Caco-2 (cell line): ENCODE measurements around the gene RALGAPA2. TPM values are rescaled to one million over a fixed set of nuclear protein-coding genes. Genes with fewer than 3 reads are reported as not detected.

Experiments
- BruUV-seq: library from RNA; stranded (reverse); fragments of 400-500 nt; replicated peaks from 2 replicates; lab custom pipeline; 2021; lab: Mats Ljungman, UMichigan
- CTCF ChIA-PET: fragments of 300-600 bp; sonication (Branson Sonifier 250); formaldehyde crosslinking; loops from one replicate; lab custom pipeline; 2022; ENCODE audit warnings: antibody characterized with exemption; lab: Charles Lee
- POLR2A ChIA-PET: fragments of 300-600 bp; sonication (Branson Sonifier 250); formaldehyde crosslinking; loops from one replicate; lab custom pipeline; 2022; ENCODE audit warnings: antibody characterized with exemption; lab: Charles Lee
- DNase-seq, 2 experiments: peaks; one replicate each; pipeline versions ENCODE4 v3.0.0 to v3.0.0-alpha.2; 2020 to 2022
- H3K27me3 ChIP-seq: replicated peaks from 2 replicates; pipeline ENCODE4 v1.6.0; 2011; ENCODE audit warnings: low read length; ENCODE audit not compliant: control insufficient read depth, insufficient read depth
- H3K36me3 ChIP-seq: 2 replicates; pipeline ENCODE4 v1.5.1; 2011; ENCODE audit warnings: low read length; ENCODE audit not compliant: control insufficient read depth, insufficient read depth
- H3K4me1 ChIP-seq: fragments of 250-450 bp; sonication (Bioruptor Pico); 2 replicates; pipeline ENCODE4 v1.5.1; 2020; ENCODE audit warnings: mild to moderate bottlenecking
- H3K4me3 ChIP-seq: 2 replicates; pipeline ENCODE4 v1.5.1; 2011; ENCODE audit warnings: low read depth, mild to moderate bottlenecking, control low read depth, low read length
- H3K9me3 ChIP-seq: fragments of 250-450 bp; sonication (Bioruptor Pico); 2 replicates; pipeline ENCODE4 v1.5.1; 2020; ENCODE audit warnings: mild to moderate bottlenecking, moderate library complexity
- H3K27ac Mint-ChIP-seq: one replicate; pipeline ENCODE4 v1.8.0; 2022; ENCODE audit warnings: mixed read lengths; ENCODE audit not compliant: unreplicated experiment
- H3K27me3 Mint-ChIP-seq: one replicate; pipeline ENCODE4 v1.8.0; 2022; ENCODE audit warnings: mixed read lengths; ENCODE audit not compliant: insufficient read depth, unreplicated experiment
- H3K36me3 Mint-ChIP-seq: one replicate; pipeline ENCODE4 v1.8.0; 2022; ENCODE audit warnings: mild to moderate bottlenecking, mixed read lengths; ENCODE audit not compliant: insufficient read depth, unreplicated experiment
- H3K4me1 Mint-ChIP-seq: one replicate; pipeline ENCODE4 v1.8.0; 2022; ENCODE audit warnings: low read depth, mixed read lengths; ENCODE audit not compliant: unreplicated experiment
- H3K4me3 Mint-ChIP-seq: one replicate; pipeline ENCODE4 v1.8.0; 2022; ENCODE audit warnings: mild to moderate bottlenecking, moderate library complexity, mixed read lengths; ENCODE audit not compliant: unreplicated experiment
- H3K9me3 Mint-ChIP-seq: one replicate; pipeline ENCODE4 v1.8.0; 2022; ENCODE audit warnings: mixed read lengths; ENCODE audit not compliant: unreplicated experiment
- intact Hi-C: fragments of 100-400 bp; cut with micrococcal nuclease; formaldehyde crosslinking; loops from one replicate; pipeline ENCODE4 v1.10.0; 2022; ENCODE audit not compliant: unreplicated experiment
- total RNA-seq: library from RNA; stranded (reverse); gene quantifications from 2 replicates; pipeline ENCODE4 v1.2.3, GENCODE V29; 2022
- TF ChIP-seq, protein P1 (sequence below), 2 experiments: fragments of 200-600 bp in 1 of 2; IDR thresholded peaks; 1 replicate in 1 of 2; 2 replicates in 1 of 2; pipeline versions ENCODE4 v1.5.1 to v1.8.0; 2011 to 2022; ENCODE audit warnings: antibody characterized with exemption in 1 of 2, control low read depth in 1 of 2, inconsistent platforms in 1 of 2, low read depth in 1 of 2, low read length in 1 of 2, mild to moderate bottlenecking in 1 of 2, moderate library complexity in 1 of 2; ENCODE audit not compliant: insufficient read depth in 1 of 2, severe bottlenecking in 1 of 2, unreplicated experiment in 1 of 2

RALGAPA2 gene
- total RNA-seq, 1 experiment from 2014 or later: 17.3 TPM

DNA sequence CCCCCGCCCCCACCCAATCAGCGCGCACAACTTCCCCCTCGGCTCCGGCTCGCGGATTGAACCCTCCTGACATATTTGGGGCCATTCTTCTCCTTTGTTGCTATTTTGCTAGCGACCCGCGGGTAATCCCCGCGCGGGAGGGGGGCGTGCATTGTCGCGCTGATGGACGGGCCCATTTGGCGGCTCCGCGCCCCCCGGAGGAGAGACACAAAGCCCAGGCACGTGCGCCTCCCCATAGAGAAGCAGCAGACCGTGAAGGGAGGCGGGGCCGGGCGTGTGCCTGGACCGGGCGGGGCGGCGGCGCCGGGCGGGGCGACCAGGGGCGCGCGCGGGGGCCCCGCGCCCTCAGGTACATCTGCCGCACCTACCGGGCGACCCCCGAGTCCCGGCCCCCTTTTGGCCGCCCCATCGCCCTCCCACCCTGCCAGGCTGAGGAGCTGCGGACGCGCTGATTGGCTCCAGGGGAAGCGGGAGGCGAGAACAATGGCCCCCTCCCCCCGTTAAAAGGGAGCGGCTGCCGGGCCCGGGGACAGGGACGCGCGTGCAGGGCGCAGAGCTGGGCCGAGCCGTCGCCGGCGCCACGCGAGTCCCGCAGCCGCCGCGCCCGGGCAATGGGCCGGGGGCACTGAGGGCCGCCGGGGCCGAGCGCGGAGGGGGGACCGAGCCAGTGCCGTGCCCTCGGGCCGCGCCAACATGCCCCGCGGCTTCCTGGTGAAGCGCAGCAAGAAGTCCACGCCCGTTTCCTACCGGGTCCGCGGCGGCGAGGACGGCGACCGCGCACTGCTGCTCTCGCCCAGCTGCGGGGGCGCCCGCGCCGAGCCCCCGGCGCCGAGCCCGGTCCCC lies 344.6 kb downstream of the RALGAPA2 start, which contains the start of gene INSM1:
Gene INSM1 (plus strand): TSS at position 530 of the 843 bp plus-strand sequence. CDS start 164 bp downstream, at position 694.
- CTCF ChIA-PET: no interaction called here
- peaks cover 47% of the 10 kb centered on the region for H3K27me3 Mint-ChIP-seq
- DNase-seq: peak in 1 of 2 experiments; percentile 24
- no peaks in the 10 kb centered on the region; the same call in 1 of the 2 replicates for H3K27me3 ChIP-seq
- intact Hi-C loops: loop anchor here (10.0 kb wide), 2 partner anchors 117 to 233 kb away; no protein-coding TSS in a partner anchor
- 0 out of 2 replicates have a peak, but pooled peaks cover 3% of the 10 kb centered on the region for H3K9me3 ChIP-seq
- H3K4me1 ChIP-seq: peaks cover 12% of the 10 kb centered on the region
- no peaks in the 10 kb centered on the region for H3K36me3 Mint-ChIP-seq
- H3K9me3 Mint-ChIP-seq: no peaks in the 10 kb centered on the region
- H3K4me3 Mint-ChIP-seq: peak within 1 kb of the TSS; percentile 56
- POLR2A ChIA-PET: no interaction called here
- peaks cover 17% of the 10 kb centered on the region for H3K4me1 Mint-ChIP-seq
- no TSS peak for BruUV-seq
- peak within 1 kb of the TSS; percentile 35 for H3K4me3 ChIP-seq
- TF ChIP-seq, protein P1, sequence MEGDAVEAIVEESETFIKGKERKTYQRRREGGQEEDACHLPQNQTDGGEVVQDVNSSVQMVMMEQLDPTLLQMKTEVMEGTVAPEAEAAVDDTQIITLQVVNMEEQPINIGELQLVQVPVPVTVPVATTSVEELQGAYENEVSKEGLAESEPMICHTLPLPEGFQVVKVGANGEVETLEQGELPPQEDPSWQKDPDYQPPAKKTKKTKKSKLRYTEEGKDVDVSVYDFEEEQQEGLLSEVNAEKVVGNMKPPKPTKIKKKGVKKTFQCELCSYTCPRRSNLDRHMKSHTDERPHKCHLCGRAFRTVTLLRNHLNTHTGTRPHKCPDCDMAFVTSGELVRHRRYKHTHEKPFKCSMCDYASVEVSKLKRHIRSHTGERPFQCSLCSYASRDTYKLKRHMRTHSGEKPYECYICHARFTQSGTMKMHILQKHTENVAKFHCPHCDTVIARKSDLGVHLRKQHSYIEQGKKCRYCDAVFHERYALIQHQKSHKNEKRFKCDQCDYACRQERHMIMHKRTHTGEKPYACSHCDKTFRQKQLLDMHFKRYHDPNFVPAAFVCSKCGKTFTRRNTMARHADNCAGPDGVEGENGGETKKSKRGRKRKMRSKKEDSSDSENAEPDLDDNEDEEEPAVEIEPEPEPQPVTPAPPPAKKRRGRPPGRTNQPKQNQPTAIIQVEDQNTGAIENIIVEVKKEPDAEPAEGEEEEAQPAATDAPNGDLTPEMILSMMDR (IDR thresholded peaks at IDR 0.05; ENCODE audit: insufficient read depth in 1 of 2, low read depth in 1 of 2, low read length in 1 of 2, severe bottlenecking in 1 of 2, unreplicated experiment in 1 of 2): no peak
- H3K27ac Mint-ChIP-seq: no peak within 1 kb of the TSS
- no peaks in the 10 kb centered on the region for H3K36me3 ChIP-seq

DNA sequence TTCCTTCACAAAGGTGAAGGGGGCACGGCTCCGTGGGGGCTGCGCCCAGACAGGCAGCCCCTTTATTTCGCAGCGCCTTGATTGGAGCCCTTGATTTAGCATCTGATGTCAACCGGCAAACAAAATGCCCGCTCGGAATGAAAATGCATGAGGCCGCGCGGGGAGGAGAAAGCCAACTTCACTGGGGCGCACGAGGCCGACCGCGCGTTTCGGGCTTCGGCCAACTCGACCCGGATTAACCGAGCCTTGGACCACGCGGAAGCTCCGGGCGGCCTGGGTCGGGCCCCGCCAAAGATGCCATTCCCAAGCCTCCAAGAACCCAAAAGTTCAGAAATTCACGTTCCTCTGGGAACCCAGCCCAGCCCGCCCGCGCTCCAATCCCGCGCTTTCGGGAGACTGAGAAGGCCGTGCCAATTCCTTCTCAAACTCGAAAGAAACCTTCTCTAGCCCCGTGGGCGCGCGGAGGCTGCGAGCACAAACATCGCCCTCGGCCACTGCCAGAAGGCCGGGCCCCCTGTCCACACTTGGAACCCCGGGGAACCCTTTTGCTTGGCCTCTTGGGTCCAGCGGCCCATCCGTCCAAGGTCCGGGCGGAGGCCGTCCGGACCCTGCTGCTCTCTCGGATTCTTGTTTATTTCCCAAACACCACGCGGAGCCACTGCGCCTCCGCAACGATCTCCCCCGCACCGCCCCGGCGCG lies 345.4 kb downstream of the RALGAPA2 start:
- Mint-ChIP-seq H3K4me1 (peaks cover 19% of the 10 kb centered on the region), H3K9me3 (no peaks in the 10 kb centered on the region), H3K27me3 (peaks cover 48% of the 10 kb centered on the region), H3K36me3 (no peaks in the 10 kb centered on the region), H3K27ac (no peak overlapping the region), H3K4me3 (peak overlapping the region; percentile 51)
- no peak for DNase-seq
- 0 out of 2 replicates have a peak, but pooled peaks cover 3% of the 10 kb centered on the region for H3K9me3 ChIP-seq
- no peaks in the 10 kb centered on the region for H3K36me3 ChIP-seq
- H3K27me3 ChIP-seq: no peaks in the 10 kb centered on the region; the same call in 1 of the 2 replicates
- H3K4me3 ChIP-seq: no peak overlapping the region
- POLR2A ChIA-PET: no interaction called here
- TF ChIP-seq, protein P1 (IDR thresholded peaks at IDR 0.05; ENCODE audit: insufficient read depth in 1 of 2, low read depth in 1 of 2, low read length in 1 of 2, severe bottlenecking in 1 of 2, unreplicated experiment in 1 of 2): no peak
- H3K4me1 ChIP-seq: peaks cover 12% of the 10 kb centered on the region
- CTCF ChIA-PET: no interaction called here
- no TSS peak for BruUV-seq
- intact Hi-C loops: loop anchor here (10.0 kb wide), 2 partner anchors 118 to 232 kb away; no protein-coding TSS in a partner anchor

DNA sequence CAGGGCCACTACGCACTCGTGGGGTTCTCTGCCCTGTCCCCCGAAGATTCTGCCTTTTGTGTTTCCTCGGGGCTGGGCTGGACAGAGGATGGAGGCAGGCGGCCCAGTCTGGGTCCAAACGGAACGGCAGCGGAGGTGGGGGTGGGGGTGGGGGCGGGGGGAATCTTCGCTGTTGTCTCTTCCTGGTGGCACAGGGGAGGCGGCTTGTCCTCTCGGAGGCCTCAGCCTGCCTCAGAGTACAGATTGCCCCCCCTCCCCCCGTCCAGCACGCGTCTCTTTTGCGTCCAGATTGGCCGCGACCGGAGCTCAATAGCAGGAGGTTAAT lies 345.9 kb downstream of the RALGAPA2 start:
- Histone ChIP-seq H3K27me3 (no peaks in the 10 kb centered on the region; the same call in 1 of the 2 replicates), H3K4me3 (no peak overlapping the region), H3K4me1 (peaks cover 12% of the 10 kb centered on the region), H3K36me3 (no peaks in the 10 kb centered on the region), H3K9me3 (0 out of 2 replicates have a peak, but pooled peaks cover 3% of the 10 kb centered on the region)
- Mint-ChIP-seq H3K9me3 (no peaks in the 10 kb centered on the region), H3K4me3 (peak overlapping the region; percentile 19), H3K27ac (no peak overlapping the region), H3K36me3 (no peaks in the 10 kb centered on the region), H3K27me3 (peaks cover 47% of the 10 kb centered on the region), H3K4me1 (peaks cover 19% of the 10 kb centered on the region)
- intact Hi-C loops: loop anchor here (10.0 kb wide), 2 partner anchors 118 to 232 kb away; no protein-coding TSS in a partner anchor
- BruUV-seq: no TSS peak
- POLR2A ChIA-PET: no interaction called here
- CTCF ChIA-PET: no interaction called here
- TF ChIP-seq, protein P1 (IDR thresholded peaks at IDR 0.05; ENCODE audit: insufficient read depth in 1 of 2, low read depth in 1 of 2, low read length in 1 of 2, severe bottlenecking in 1 of 2, unreplicated experiment in 1 of 2): no peak
- DNase-seq: no peak
